Stimulated activated CD4-positive, alpha-beta T cell treated with anti-CD3 and anti-CD28 coated beads, Interleukin-15, amount 100 ng/mL, for 1 hour (primary cell): ENCODE measurements around the gene EID2.

Experiments used
- DNase-seq, 2 donors: peaks; one replicate each; pipeline ENCODE4 v3.0.0-alpha.2; 2020; ENCODE audit warnings: low read depth in 1 of 2, low spot score in 1 of 2

Gene EID2

DNA sequence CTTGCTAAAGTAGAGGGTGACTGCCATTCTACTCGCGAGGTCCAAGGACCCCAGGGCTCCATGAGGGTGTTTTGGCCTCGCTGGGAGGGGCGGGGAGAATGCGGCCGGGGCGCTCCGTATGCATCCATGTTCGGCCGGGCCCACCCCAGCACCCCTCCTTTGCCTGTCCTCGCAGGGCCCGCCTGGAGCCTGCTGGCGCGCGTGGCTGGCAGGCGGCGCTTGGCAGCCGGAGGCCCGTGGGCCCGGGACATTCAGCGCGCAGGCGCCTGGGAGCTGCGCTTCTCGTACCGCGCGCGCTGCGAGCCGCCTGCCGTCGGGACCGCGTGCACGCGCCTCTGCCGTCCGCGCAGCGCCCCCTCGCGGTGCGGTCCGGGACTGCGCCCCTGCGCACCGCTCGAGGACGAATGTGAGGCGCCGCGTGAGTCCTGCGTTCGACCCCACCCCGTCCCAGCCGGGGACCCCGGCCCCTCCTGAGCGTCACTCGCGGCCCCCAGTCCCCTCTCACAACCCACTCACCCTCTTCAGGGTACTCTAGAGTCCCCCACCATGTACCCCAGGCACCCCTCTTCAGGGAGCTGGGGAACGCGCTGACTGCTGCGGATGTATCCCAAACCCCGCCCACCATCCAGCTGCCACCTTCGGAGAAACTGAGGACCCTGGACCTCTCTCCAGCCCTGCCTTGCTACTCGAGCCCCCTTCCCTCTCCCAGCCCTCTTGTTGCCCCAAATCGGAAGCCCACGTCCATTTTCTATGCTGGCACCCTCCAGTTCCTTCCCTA lies 37.1 kb downstream of the EID2 start:
- peak; percentile 60 to 73 for DNase-seq

DNA sequence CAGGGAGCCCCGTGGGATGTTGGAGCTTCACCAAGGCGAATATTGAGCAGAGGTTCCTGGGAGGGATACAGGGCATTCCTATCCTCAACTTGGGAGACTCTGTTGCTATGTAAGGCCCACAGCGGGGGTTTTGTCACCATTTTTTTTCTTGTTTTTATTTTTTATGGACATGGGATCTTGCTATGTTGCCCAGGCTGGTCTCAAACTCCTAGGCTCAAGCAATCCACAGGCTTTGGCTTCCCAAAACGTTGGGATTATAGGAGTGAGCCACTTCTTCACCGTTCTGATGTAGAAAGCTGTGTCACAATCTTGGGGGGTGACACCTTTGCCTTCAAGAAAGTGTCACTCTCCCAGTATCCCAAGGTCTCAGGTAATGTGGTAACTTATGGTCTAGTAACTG lies 38.6 kb downstream of the EID2 start:
- no peak for DNase-seq

DNA sequence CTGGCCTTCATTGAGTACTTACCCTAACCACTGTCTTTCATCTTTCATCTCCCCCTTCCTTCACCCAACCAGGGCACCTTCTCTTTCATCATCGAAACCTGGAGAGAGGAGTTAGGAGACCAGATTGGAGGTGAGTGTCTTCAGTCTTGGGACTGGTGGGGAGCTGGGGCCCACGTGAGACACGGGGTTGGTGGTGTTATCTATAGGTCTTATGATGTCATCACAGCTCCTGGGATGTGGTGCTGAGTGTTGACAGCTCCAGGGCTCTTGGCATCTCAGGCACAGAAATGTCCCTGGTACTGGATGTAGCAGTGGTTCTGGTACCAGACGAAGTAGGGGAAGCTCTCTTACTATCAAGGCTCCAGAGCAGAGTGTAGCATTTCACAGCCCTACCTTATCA lies 39.4 kb downstream of the EID2 start:
- DNase-seq = no peak

DNA sequence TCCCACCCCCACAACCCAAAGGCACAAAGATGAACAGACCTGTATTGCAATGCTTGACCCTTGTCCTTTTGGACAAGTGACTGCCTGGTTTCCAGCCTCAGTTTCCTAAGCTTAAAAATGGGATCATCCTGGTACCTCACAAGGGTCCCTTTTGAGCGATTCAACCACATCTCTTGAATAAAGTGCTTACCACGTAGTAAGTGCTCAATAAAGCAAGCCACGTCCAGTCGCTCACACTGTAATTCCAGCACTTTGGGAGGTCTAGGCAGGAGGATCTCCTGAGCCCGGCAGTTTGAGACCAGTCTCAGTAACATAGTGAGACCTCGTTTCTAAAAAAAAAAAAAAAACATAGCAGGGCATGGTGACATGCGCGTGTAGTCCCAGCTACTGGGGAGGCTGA lies 40.0 kb downstream of the EID2 start:
- DNase-seq = no peak

DNA sequence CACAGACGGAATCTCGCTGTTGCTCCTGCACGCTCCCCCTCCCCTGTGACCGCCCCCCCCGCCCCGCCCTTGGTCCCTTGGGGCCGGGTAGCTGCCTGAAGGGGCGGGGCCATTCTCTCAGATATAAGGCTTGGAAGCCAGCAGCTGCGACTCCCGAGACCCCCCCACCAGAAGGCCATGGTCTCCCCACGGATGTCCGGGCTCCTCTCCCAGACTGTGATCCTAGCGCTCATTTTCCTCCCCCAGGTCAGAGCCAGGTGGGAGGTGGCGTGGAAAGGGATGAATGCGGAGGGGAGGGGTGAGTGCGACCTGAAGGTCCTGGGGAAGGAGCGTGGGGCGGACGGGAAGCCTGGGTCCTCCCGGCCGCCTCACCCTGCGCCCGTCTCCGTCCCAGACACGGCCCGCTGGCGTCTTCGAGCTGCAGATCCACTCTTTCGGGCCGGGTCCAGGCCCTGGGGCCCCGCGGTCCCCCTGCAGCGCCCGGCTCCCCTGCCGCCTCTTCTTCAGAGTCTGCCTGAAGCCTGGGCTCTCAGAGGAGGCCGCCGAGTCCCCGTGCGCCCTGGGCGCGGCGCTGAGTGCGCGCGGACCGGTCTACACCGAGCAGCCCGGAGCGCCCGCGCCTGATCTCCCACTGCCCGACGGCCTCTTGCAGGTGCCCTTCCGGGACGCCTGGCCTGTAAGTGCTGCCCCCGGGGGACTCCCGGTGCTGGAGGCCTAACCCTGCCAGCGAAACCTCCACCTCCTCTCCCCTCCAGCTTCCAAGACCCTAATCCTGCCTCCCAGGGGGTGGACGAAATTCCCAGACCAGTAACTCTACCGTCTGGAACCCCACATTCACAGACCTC lies 40.9 kb downstream of the EID2 start, which contains the start of gene DLL3:
Gene DLL3, plus strand, starts transcription at position 150 of the 845 bp plus-strand sequence. Its CDS starts 28 bp downstream, at position 178.
- DNase-seq = no peak

DNA sequence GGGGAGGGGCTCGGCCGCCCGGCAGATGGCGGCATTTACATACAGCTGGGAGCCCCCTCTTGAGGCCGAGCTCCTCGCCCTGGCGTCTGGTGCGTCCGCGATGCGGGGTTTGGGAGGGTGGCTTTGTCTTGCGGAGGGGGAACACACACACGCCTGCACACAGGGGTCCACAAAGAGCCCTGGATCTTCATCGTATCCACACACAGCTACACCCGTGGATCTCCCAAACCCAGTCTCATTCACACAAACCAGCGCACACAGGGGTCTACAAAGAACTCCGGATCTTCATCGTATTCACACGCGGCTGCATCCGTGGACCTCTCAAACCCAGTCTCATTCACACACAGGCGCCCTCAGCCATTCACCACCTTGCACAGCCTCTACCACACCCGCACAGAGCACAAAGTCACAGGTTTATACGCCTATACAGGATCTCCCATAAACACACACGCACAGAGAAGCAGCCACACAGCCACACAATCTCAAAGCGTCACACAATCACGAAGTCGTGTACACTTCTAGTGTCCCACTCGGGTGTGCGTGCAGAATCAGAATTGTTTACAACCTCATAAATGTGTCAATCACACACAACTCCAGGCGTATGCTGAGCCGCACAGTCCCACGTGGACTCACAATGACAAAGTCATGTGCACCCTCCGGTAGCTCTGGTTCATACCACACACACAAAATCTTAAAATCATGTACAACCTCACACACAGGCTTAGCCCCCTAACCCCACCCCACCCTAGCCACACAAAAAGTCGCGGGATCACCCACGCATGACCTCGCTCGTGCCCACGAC lies 41.8 kb downstream of the EID2 start:
- no peak for DNase-seq

DNA sequence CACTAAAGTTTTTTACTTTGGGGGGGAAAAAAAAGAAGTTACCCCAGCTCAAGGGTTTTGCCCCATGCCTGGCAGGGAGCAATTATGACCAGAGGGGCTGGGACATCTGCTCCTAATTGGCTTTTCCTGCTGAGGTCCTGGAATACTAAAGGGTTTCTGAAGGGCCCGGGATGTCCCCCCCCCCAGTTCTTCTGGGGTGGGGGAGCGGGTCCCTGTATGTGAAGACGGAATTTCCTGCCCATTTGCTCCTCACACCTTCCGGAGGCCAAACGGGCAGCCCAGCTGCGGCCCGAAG lies 42.3 kb downstream of the EID2 start:
- no peak for DNase-seq

DNA sequence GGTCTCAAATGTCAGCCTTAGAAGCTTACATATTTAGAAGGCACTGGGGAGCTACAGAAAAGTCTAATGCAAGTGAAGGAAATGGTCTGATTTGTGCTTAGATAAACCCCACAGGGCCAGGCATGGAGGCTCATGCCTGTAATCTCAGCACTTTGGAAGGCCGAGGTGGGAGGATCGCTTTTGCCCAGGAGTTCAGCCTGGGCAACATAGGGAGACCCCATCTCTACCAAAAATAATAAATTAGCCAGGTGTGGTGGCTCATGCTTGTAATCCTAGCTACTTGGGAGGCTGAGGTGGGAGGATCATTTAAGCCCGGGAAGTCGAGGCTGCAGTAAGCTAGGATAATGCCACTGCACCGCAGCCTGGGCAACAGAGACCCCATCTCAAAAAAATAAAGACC lies 43.9 kb downstream of the EID2 start:
- DNase-seq = no peak

DNA sequence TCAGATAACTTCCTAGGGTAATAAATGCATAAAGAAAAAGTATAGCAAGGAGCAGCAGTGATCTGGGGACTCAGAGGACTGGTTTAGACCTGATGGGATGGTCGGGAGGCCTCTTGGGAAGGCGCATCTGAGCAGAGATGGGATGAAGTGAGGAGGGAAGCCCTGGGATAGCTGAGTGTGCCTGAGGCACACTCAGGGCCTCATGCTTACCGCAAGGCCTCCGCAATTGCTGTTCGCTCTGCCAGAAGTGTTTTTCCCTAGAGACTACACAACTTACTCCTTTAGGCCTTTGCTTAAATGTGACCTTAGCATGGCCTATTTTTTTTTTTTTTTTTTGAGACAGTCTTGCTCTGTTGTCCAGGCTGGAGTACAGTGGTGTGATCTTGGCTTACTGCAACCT lies 45.3 kb downstream of the EID2 start:
- no peak for DNase-seq

DNA sequence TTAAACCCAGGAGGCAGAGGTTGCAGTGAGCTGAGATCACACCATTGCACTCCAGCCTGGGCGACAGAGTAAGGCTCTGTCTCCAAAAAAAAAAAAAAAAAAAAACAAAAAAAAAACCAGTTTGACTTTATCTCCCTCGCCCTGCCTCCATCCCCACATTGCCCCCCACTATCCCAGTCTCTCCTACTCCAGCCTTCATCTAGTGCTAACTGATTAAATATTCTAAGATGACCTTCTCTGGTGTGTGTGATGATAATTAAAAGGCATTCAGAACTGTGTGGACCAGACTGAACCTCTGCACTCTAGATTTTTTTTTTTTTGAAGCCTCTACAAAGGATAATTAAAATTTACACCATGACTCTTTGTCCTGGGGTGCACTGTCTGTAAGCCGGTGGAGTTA lies 47.2 kb downstream of the EID2 start:
- no peak for DNase-seq

DNA sequence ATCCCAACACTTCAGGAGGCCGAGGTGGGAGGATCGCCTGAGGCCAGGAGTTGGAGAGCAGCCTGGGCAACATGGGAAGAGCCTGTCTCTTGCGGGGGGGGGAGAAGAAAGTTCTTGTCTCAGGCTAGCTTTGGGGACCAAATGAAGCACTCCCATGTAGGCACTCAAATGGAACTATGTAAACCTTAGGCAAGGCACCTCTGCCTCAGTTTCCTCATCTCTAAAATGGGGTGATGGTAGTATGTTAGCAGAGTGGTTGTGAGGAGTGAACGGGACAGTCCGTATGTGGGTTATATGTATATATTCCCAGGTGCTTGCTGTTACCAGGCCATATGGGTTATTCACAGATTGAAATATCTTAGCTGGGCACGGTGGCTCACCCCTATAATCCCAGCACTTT lies 47.7 kb downstream of the EID2 start:
- DNase-seq = no peak

DNA sequence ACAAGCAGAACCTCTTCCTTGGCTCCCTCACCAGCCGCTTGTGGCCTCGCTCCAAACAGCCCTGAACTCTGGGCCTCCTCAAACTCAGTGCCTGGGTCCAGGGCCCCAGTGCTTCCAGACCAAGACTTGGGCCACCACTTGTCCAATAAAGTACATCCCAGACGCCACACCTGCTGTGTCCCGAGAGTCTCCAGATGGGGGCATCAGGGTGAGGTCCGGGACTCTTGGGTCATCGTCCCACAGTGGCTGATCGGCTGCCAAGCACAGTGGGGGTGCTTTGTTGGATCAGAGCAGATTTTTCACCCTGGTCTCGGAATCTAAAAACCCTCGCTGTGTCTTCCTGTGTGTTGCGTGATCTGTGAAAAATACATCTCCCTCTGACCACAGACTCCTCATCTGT lies 50.2 kb downstream of the EID2 start:
- DNase-seq = no peak
